GM12878 (cell line): ENCODE data around the gene EPHB1. TPM values are rescaled to one million over a fixed set of nuclear protein-coding genes. Genes with fewer than 3 reads are reported as not detected.

Source experiments
- ATAC-seq: fragments of 200-7000 bp; cut with Tn5 transposase; 3 replicates; pipeline ENCODE4 v1.9.1; 2020; ENCODE audit warnings: mild to moderate bottlenecking, moderate library complexity
- BruUV-seq: library from RNA; stranded (reverse); fragments of 400-500 nt; replicated peaks from 2 replicates; lab custom pipeline; 2021; lab: Mats Ljungman, UMichigan
- CTCF ChIA-PET: fragments of 300-600 bp; sonication (Branson Sonifier 250); formaldehyde crosslinking; extraction: SDS; loops from one replicate; lab custom pipeline; 2021; ENCODE audit warnings: inconsistent platforms; lab: Yijun Ruan, JAX
- POLR2A ChIA-PET: fragments of 350-600 bp; formaldehyde crosslinking; extraction: SDS; loops from one replicate; lab custom pipeline; 2021; ENCODE audit warnings: inconsistent platforms; lab: Charles Lee
- RAD21 ChIA-PET: fragments of 300-600 bp; sonication (Branson Sonifier 250); formaldehyde crosslinking; loops from one replicate; lab custom pipeline; 2023; ENCODE audit warnings: antibody characterized with exemption; ENCODE audit not compliant: unreplicated experiment; lab: Charles Lee
- SMC1A ChIA-PET: fragments of 300-600 bp; sonication (Branson Sonifier 250); formaldehyde crosslinking; loops from one replicate; lab custom pipeline; 2023; ENCODE audit not compliant: unreplicated experiment, uncharacterized antibody; lab: Charles Lee
- DNase-seq: peaks from one replicate; pipeline ENCODE4 v3.0.0-alpha.2; 2011; ENCODE audit warnings: low read depth, low spot score
- FAIRE-seq: peaks from 3 replicates; lab custom pipeline; 2011; peaks lifted over from hg19 to GRCh38; lab: Jason Lieb, UNC
- H2AFZ ChIP-seq: 2 replicates; pipeline ENCODE4 v1.6.0; 2011; ENCODE audit warnings: low read depth, low read length, control low read depth; ENCODE audit not compliant: control insufficient read depth
- H3K27ac ChIP-seq: 2 replicates; pipeline ENCODE4 v1.5.1; 2011; ENCODE audit warnings: control low read depth; ENCODE audit not compliant: control insufficient read depth, insufficient read depth
- H3K27me3 ChIP-seq, 2 experiments: replicated peaks in 1 of 2; 2 replicates each; pipeline versions ENCODE4 v1.6.0 to v1.6.1; 2011; ENCODE audit warnings: low read length in 1 of 2; ENCODE audit not compliant: control insufficient read depth in 2 of 2, insufficient read depth in 2 of 2
- H3K36me3 ChIP-seq, 2 experiments: 2 replicates each; pipeline ENCODE4 v1.5.1; 2011; ENCODE audit warnings: low read length in 1 of 2; ENCODE audit not compliant: control insufficient read depth in 2 of 2, insufficient read depth in 2 of 2
- H3K4me1 ChIP-seq: 2 replicates; pipeline ENCODE4 v1.6.1; 2011; ENCODE audit warnings: mild to moderate bottlenecking, low read length, moderate library complexity, mixed read lengths; ENCODE audit not compliant: control insufficient read depth, insufficient read depth
- H3K4me2 ChIP-seq: 2 replicates; pipeline ENCODE4 v1.6.0; 2011; ENCODE audit warnings: control low read depth; ENCODE audit not compliant: control insufficient read depth, insufficient read depth
- H3K4me3 ChIP-seq: fragments of 200-600 bp; sonication (generic); 2 replicates; pipeline ENCODE4 v1.5.1; 2016
- H3K79me2 ChIP-seq: 2 replicates; pipeline ENCODE4 v1.6.0; 2011; ENCODE audit warnings: low read length; ENCODE audit not compliant: control insufficient read depth, insufficient read depth
- H3K9ac ChIP-seq: 2 replicates; pipeline ENCODE4 v1.8.0; 2011; ENCODE audit warnings: low read length, control low read depth, mixed read lengths; ENCODE audit not compliant: control insufficient read depth, insufficient read depth
- H3K9me3 ChIP-seq: replicated peaks from 3 replicates; pipeline ENCODE4 v1.5.1; 2011; ENCODE audit warnings: mild to moderate bottlenecking, low read length; ENCODE audit not compliant: control insufficient read depth, insufficient read depth
- H4K20me1 ChIP-seq: 2 replicates; pipeline ENCODE4 v1.6.0; 2011; ENCODE audit not compliant: control insufficient read depth, insufficient read depth
- ATF3 ChIP-seq: IDR thresholded peaks from 2 replicates; pipeline ENCODE4 v1.6.1; 2011; ENCODE audit warnings: low read depth, mild to moderate bottlenecking, low read length, moderate library complexity, borderline replicate concordance; ENCODE audit errors: extremely low read depth
- BCL3 ChIP-seq: IDR thresholded peaks from 2 replicates; pipeline ENCODE4 v1.6.1; 2011; ENCODE audit warnings: borderline replicate concordance, low read depth, mild to moderate bottlenecking, moderate library complexity, low read length; ENCODE audit not compliant: insufficient read depth, poor library complexity, severe bottlenecking
- DPF2 ChIP-seq: fragments of 450-650 bp; IDR thresholded peaks from 2 replicates; pipeline ENCODE4 v1.6.1; 2017; ENCODE audit warnings: mild to moderate bottlenecking
- EP300 ChIP-seq, 2 experiments: fragments of 150-350 bp in 1 of 2; IDR thresholded peaks; 2 replicates each; pipeline ENCODE4 v1.6.1; 2011 to 2012; ENCODE audit warnings: low read depth in 2 of 2, low read length in 2 of 2, borderline replicate concordance in 1 of 2, improper control_type of control experiment in 1 of 2, inconsistent platforms in 1 of 2; ENCODE audit not compliant: control insufficient read depth in 1 of 2
- PAX8 ChIP-seq: fragments of 450-650 bp; IDR thresholded peaks from 2 replicates; pipeline ENCODE4 v1.6.1; 2017; ENCODE audit warnings: mild to moderate bottlenecking, moderate library complexity
- SMARCA5 ChIP-seq: fragments of 450-650 bp; IDR thresholded peaks from 2 replicates; pipeline ENCODE4 v1.6.1; 2017; ENCODE audit warnings: mild to moderate bottlenecking
- WGBS: methylation state at CpG from one replicate; pipeline ENCODE4 v1.1.6; 2016; ENCODE audit warnings: low lambda C conversion rate; ENCODE audit not compliant: insufficient replicate concordance, insufficient coverage; ENCODE audit errors: missing lambda C conversion rate; 5-methylcytosine and 5-hydroxymethylcytosine counted together
- in situ Hi-C: fragments of 300-500 bp; cut with MboI; formaldehyde crosslinking; loops from 9 replicates; pipeline ENCODE4 v1.14.3; 2018; ENCODE audit warnings: mixed read lengths
- intact Hi-C: fragments of 100-400 bp; cut with micrococcal nuclease; formaldehyde crosslinking; loops from one replicate; pipeline ENCODE4 v1.14.2; 2022; ENCODE audit not compliant: unreplicated experiment
- polyA plus RNA-seq, 11 experiments: library from polyadenylated mRNA; depleted of rRNA in 4 of 11; unstranded in 6 of 11; stranded (reverse) in 5 of 11; fragments of >200 nt; fragmentation: Nextera tagmentation in 4 of 11; fragmentation: Illumina TruSeq in 1 of 11; extraction: Ambion mirVana in 4 of 11; extraction: Trizol in 1 of 11; gene quantifications; 1 replicate in 1 of 11; 2 replicates in 10 of 11; pipeline versions ENCODE4 v1.2.1 to v1.2.3, GENCODE V29; 2011 to 2016; ENCODE audit warnings: inconsistent platforms in 2 of 11, missing spikeins in 2 of 11, low read depth in 1 of 11
- total RNA-seq, 4 experiments: library from RNA; depleted of rRNA in 3 of 4; stranded (reverse); fragments of >200 nt in 3 of 4; fragmentation: Illumina TruSeq in 1 of 4; extraction: Trizol in 1 of 4; gene quantifications; 2 replicates each; pipeline versions ENCODE4 v1.2.1 to v1.2.3, GENCODE V29; 2013 to 2021

EPHB1 gene
- total and polyA plus RNA-seq, 10 of the 15 experiments (the other 5 are each of a cell fraction or from before 2014, with no cell fraction given) = 0.33 to 23.8 (median 1.2) TPM

GRCh38 chr3:135154186-135154585 lies 359.1 kb downstream of the EPHB1 start (continued):
- no peak for TF ChIP-seq ATF3
- TF ChIP-seq, all 136 proteins: peak for 0

- H3K4me3 ChIP-seq = no peak overlapping the region
- in situ Hi-C loops (no loop called here), intact Hi-C loops (no loop called here)
- H3K36me3 ChIP-seq = peaks cover 0 to 7% of the 10 kb centered on the region in 2 experiments; a peak in 3 of 4 replicates
- POLR2A ChIA-PET = no interaction called here
- H3K79me2 ChIP-seq = no peaks in the 10 kb centered on the region
- RAD21 ChIA-PET = no interaction called here
- CTCF ChIA-PET = interaction anchor here (1.4 kb wide), 1 partner anchor 360 kb away, joined by 3 read pairs; the partner anchor contains the start of gene EPHB1
- BruUV-seq = TSS peak; percentile 24
- ATAC-seq (peak; percentile 52; the same call in 2 of the 3 replicates), DNase-seq (no peak), FAIRE-seq (no peak)
- H4K20me1 ChIP-seq = no peaks in the 10 kb centered on the region
- H3K4me2 ChIP-seq = no peak overlapping the region
- 37% methylated on average over 4 of the region's 4 CpGs for WGBS
- TF ChIP-seq SMARCA5 = no peak
- TF ChIP-seq DPF2 = no peak
- no peak for TF ChIP-seq EP300 (IDR thresholded peaks at IDR 0.05; ENCODE audit: borderline replicate concordance in 1 of 2, control insufficient read depth in 1 of 2, low read depth in 2 of 2, low read length in 2 of 2)
- no peak for TF ChIP-seq PAX8
- no peak for TF ChIP-seq BCL3
- no peaks in the 10 kb centered on the region for H3K9me3 ChIP-seq
- H3K9ac ChIP-seq = no peak overlapping the region
- no peaks in the 10 kb centered on the region for H3K4me1 ChIP-seq
- SMC1A ChIA-PET = interaction anchor here (0.8 kb wide), 1 partner anchor 10 kb away, joined by 3 read pairs; no protein-coding TSS in a partner anchor
- no peaks in the 10 kb centered on the region for H3K27me3 ChIP-seq
- no peak overlapping the region for H3K27ac ChIP-seq
- H2AFZ ChIP-seq = no peak overlapping the region
Observed at GRCh38 chr3:135155228-135155627, 360.2 kb downstream of the EPHB1 start.
